Measurements from ENCODE around the gene SAMD4A. TPM values are rescaled to one million over a fixed set of nuclear protein-coding genes. Genes with fewer than 3 reads are reported as not detected.

Gene SAMD4A
- total RNA-seq, 4 donors from 2014 or later, result 17.0 to 39.6 (median 21.3) TPM

- no peaks in the 10 kb centered on the region for H3K36me3 ChIP-seq
- H3K4me1 ChIP-seq, result peaks cover 0 to under 1% (median 0%) of the 10 kb centered on the region in 4 donors
- H3K4me3 ChIP-seq, result no peak overlapping the region
- H3K27ac ChIP-seq, result no peak overlapping the region
- DNase-seq, result no peak
- no peaks in the 10 kb centered on the region for H3K27me3 ChIP-seq
- TF ChIP-seq CTCF (IDR thresholded peaks at IDR 0.05), result no peak
- TF ChIP-seq POLR2A (IDR thresholded peaks at IDR 0.05), result no peak
- no peaks in the 10 kb centered on the region for H3K9me3 ChIP-seq
Measured at GRCh38 chr14:54734966-54735365, 168.0 kb downstream of the SAMD4A start.

GRCh38 chr14:54735424-54735823 is 168.5 kb downstream of the SAMD4A start:
- DNase-seq, result no peak

GRCh38 chr14:54737132-54737711 is 170.3 kb downstream of the SAMD4A start:
- H3K4me3 ChIP-seq, result no peak overlapping the region
- no peaks in the 10 kb centered on the region for H3K36me3 ChIP-seq
- H3K27ac ChIP-seq, result no peak overlapping the region
- H3K9me3 ChIP-seq, result no peaks in the 10 kb centered on the region
- no peak for DNase-seq
- TF ChIP-seq CTCF (IDR thresholded peaks at IDR 0.05), result no peak
- no peak for TF ChIP-seq POLR2A (IDR thresholded peaks at IDR 0.05)
- no peaks in the 10 kb centered on the region for H3K27me3 ChIP-seq
- no peaks in the 10 kb centered on the region for H3K4me1 ChIP-seq

More at GRCh38 chr14:54735424-54735823, 168.5 kb downstream of the SAMD4A start:
- no peaks in the 10 kb centered on the region for H3K9me3 ChIP-seq
- no peak overlapping the region for H3K4me3 ChIP-seq
- no peak overlapping the region for H3K27ac ChIP-seq
- no peaks in the 10 kb centered on the region for H3K36me3 ChIP-seq
- H3K4me1 ChIP-seq, result no peaks in the 10 kb centered on the region
- no peak for TF ChIP-seq CTCF (IDR thresholded peaks at IDR 0.05)
- no peak for TF ChIP-seq POLR2A (IDR thresholded peaks at IDR 0.05)
- H3K27me3 ChIP-seq, result no peaks in the 10 kb centered on the region

- Histone ChIP-seq H3K4me3 (no peak overlapping the region), H3K27me3 (no peaks in the 10 kb centered on the region), H3K36me3 (no peaks in the 10 kb centered on the region), H3K9me3 (no peaks in the 10 kb centered on the region), H3K4me1 (no peaks in the 10 kb centered on the region), H3K27ac (no peak overlapping the region)
- TF ChIP-seq CTCF (IDR thresholded peaks at IDR 0.05) (no peak), POLR2A (IDR thresholded peaks at IDR 0.05) (no peak)
- DNase-seq, result no peak
Measured at GRCh38 chr14:54738009-54738408, 171.1 kb downstream of the SAMD4A start.

GRCh38 chr14:54739514-54739913 is 172.6 kb downstream of the SAMD4A start:
- no peaks in the 10 kb centered on the region for H3K36me3 ChIP-seq
- DNase-seq, result no peak
- no peaks in the 10 kb centered on the region for H3K4me1 ChIP-seq
- H3K27ac ChIP-seq, result no peak overlapping the region
- no peak for TF ChIP-seq POLR2A (IDR thresholded peaks at IDR 0.05)
- TF ChIP-seq CTCF (IDR thresholded peaks at IDR 0.05), result no peak
- no peak overlapping the region for H3K4me3 ChIP-seq
- no peaks in the 10 kb centered on the region for H3K27me3 ChIP-seq
- no peaks in the 10 kb centered on the region for H3K9me3 ChIP-seq
